SK-N-SH (cell line): Measurements from ENCODE around the gene AMN1. TPM values are rescaled to one million over a fixed set of nuclear protein-coding genes. Genes with fewer than 3 reads are reported as not detected.

Source experiments
- CTCF ChIA-PET: fragments of 300-600, 350-600 bp; formaldehyde crosslinking; extraction: SDS; loops from one replicate; lab custom pipeline; 2021; lab: Yijun Ruan, JAX
- POLR2A ChIA-PET: fragments of 350-600 bp; sonication (Branson Sonifier 250); formaldehyde crosslinking; extraction: SDS; loops from one replicate; lab custom pipeline; 2020; ENCODE audit warnings: antibody characterized with exemption, inconsistent platforms; lab: Yijun Ruan, JAX
- DNase-seq: peaks from one replicate; pipeline ENCODE4 v3.0.0; 2012
- H2AFZ ChIP-seq: fragments of 200-600 bp; sonication (generic); 2 replicates; pipeline ENCODE4 v1.8.1; 2016; ENCODE audit warnings: antibody characterized with exemption, mild to moderate bottlenecking, low read depth
- H3F3A ChIP-seq: fragments of 200-600 bp; sonication (generic); replicated peaks from 2 replicates; pipeline ENCODE3; 2016; ENCODE audit warnings: antibody characterized with exemption, mild to moderate bottlenecking; ENCODE audit not compliant: insufficient read depth
- H3K27ac ChIP-seq, 2 experiments: fragments of 200-500 bp in 1 of 2; fragments of 200-600 bp in 1 of 2; sonication (Bioruptor generic) in 1 of 2; sonication (generic), shearing (Covaris generic) in 1 of 2; 2 replicates each; pipeline versions ENCODE4 v1.5.1 to v1.6.1; 2014 to 2016; ENCODE audit warnings: low read depth in 2 of 2, inconsistent platforms in 1 of 2, low read length in 1 of 2, mild to moderate bottlenecking in 1 of 2, mixed read lengths in 1 of 2
- H3K27me3 ChIP-seq: fragments of 200-600 bp; sonication (generic), shearing (Covaris generic); 2 replicates; pipeline ENCODE4 v1.6.1; 2016; ENCODE audit warnings: mixed run types; ENCODE audit not compliant: insufficient read depth
- H3K36me3 ChIP-seq, 2 experiments: fragments of 200-500 bp in 1 of 2; fragments of 200-600 bp in 1 of 2; sonication (Bioruptor generic) in 1 of 2; sonication (generic) in 1 of 2; replicated peaks in 1 of 2; 2 replicates each; pipeline versions ENCODE3 to v1.5.1; 2014 to 2016; ENCODE audit warnings: low read length in 1 of 2, mild to moderate bottlenecking in 1 of 2; ENCODE audit not compliant: insufficient read depth in 2 of 2, control insufficient read depth in 1 of 2
- H3K4me1 ChIP-seq, 2 experiments: fragments of 200-500 bp in 1 of 2; fragments of 200-600 bp in 1 of 2; sonication (Bioruptor generic) in 1 of 2; sonication (generic), shearing (Covaris generic) in 1 of 2; 2 replicates each; pipeline versions ENCODE4 v1.5.1 to v1.6.1; 2014 to 2016; ENCODE audit warnings: low read depth in 1 of 2, low read length in 1 of 2, mixed run types in 1 of 2; ENCODE audit not compliant: insufficient read depth in 2 of 2, control insufficient read depth in 1 of 2
- H3K4me2 ChIP-seq: fragments of 200-600 bp; sonication (generic), shearing (Covaris generic); 2 replicates; pipeline ENCODE4 v1.6.1; 2017; ENCODE audit warnings: mixed run types
- H3K4me3 ChIP-seq, 2 experiments: fragments of 200-500 bp in 1 of 2; fragments of 200-600 bp in 1 of 2; sonication (Bioruptor generic) in 1 of 2; sonication (generic), shearing (Covaris generic) in 1 of 2; 2 replicates each; pipeline versions ENCODE4 v1.5.1 to v1.8.1; 2014 to 2016; ENCODE audit warnings: low read depth in 2 of 2, inconsistent platforms in 1 of 2, low read length in 1 of 2, mild to moderate bottlenecking in 1 of 2, mixed read lengths in 1 of 2, moderate library complexity in 1 of 2
- H3K79me2 ChIP-seq: fragments of 200-600 bp; sonication (generic); 2 replicates; pipeline ENCODE4 v1.8.1; 2017; ENCODE audit warnings: mild to moderate bottlenecking; ENCODE audit not compliant: insufficient read depth
- H3K9ac ChIP-seq: fragments of 200-600 bp; sonication (generic); 2 replicates; pipeline ENCODE4 v1.6.1; 2017; ENCODE audit warnings: mixed run types
- H3K9me2 ChIP-seq: fragments of 200-600 bp; sonication (generic); 2 replicates; pipeline ENCODE4 v1.6.1; 2017; ENCODE audit warnings: mixed run types
- H3K9me3 ChIP-seq: fragments of 200-600 bp; sonication (generic); 2 replicates; pipeline ENCODE4 v1.6.1; 2017; ENCODE audit warnings: mixed run types, mild to moderate bottlenecking, moderate library complexity
- H4K20me1 ChIP-seq: fragments of 200-600 bp; sonication (generic); 2 replicates; pipeline ENCODE4 v1.6.1; 2017; ENCODE audit warnings: mild to moderate bottlenecking, mixed run types; ENCODE audit not compliant: insufficient read depth
- CHD2 ChIP-seq: fragments of 150-350 bp; IDR thresholded peaks from 2 replicates; pipeline ENCODE4 v1.6.1; 2018; ENCODE audit warnings: low read length; ENCODE audit not compliant: partially characterized antibody
- EP300 ChIP-seq, 2 experiments: IDR thresholded peaks; 2 replicates each; pipeline versions ENCODE4 v1.4.0 to v1.6.1; 2012; ENCODE audit warnings: borderline replicate concordance in 1 of 2, low read depth in 1 of 2, low read length in 1 of 2
- FOSL2 ChIP-seq: IDR thresholded peaks from 2 replicates; pipeline ENCODE4 v1.4.0; 2012; ENCODE audit warnings: low read depth, mild to moderate bottlenecking, moderate library complexity, borderline replicate concordance
- FOXM1 ChIP-seq: IDR thresholded peaks from 2 replicates; pipeline ENCODE4 v1.4.0; 2012; ENCODE audit warnings: low read depth, mild to moderate bottlenecking
- GABPA ChIP-seq: IDR thresholded peaks from 2 replicates; pipeline ENCODE4 v1.4.0; 2012; ENCODE audit warnings: low read depth, mild to moderate bottlenecking
- GATA2 ChIP-seq: sonication (generic); formaldehyde crosslinking; IDR thresholded peaks from 2 replicates; pipeline ENCODE4 v1.5.0; 2020; ENCODE audit warnings: mild to moderate bottlenecking, missing genetic modification reagents
- JUND ChIP-seq: IDR thresholded peaks from 2 replicates; pipeline ENCODE4 v1.4.0; 2012
- MXI1 ChIP-seq: IDR thresholded peaks from 2 replicates; pipeline ENCODE4 v1.6.1; 2012; ENCODE audit warnings: mild to moderate bottlenecking, low read depth, low read length, improper control_type of control experiment
- NFIC ChIP-seq: IDR thresholded peaks from 2 replicates; pipeline ENCODE4 v1.4.0; 2012; ENCODE audit warnings: borderline replicate concordance
- NRF1 ChIP-seq: IDR thresholded peaks from 2 replicates; pipeline ENCODE4 v1.6.1; 2012; ENCODE audit warnings: low read depth, mild to moderate bottlenecking, low read length
- PBX3 ChIP-seq: IDR thresholded peaks from 2 replicates; pipeline ENCODE4; 2012
- POLR2AphosphoS5 ChIP-seq: IDR thresholded peaks from 2 replicates; pipeline ENCODE4 v1.6.1; 2012; ENCODE audit warnings: low read depth, low read length
- RAD21 ChIP-seq: IDR thresholded peaks from 2 replicates; pipeline ENCODE4 v1.6.1; 2012; ENCODE audit warnings: mild to moderate bottlenecking, low read length
- RCOR1 ChIP-seq: fragments of 150-350 bp; IDR thresholded peaks from 2 replicates; pipeline ENCODE4 v1.6.1; 2017; ENCODE audit warnings: antibody characterized with exemption, low read length
- RXRA ChIP-seq: IDR thresholded peaks from 2 replicates; pipeline ENCODE4 v1.4.0; 2012; ENCODE audit warnings: low read depth, mild to moderate bottlenecking, borderline replicate concordance
- SMC3 ChIP-seq: IDR thresholded peaks from 2 replicates; pipeline ENCODE4 v1.6.1; 2012; ENCODE audit warnings: low read depth, low read length, improper control_type of control experiment
- TEAD4 ChIP-seq: IDR thresholded peaks from 2 replicates; pipeline ENCODE4 v1.4.0; 2012; ENCODE audit warnings: mild to moderate bottlenecking, borderline replicate concordance; ENCODE audit not compliant: insufficient read depth
- YY1 ChIP-seq: IDR thresholded peaks from 2 replicates; pipeline ENCODE4 v1.4.0; 2012; ENCODE audit warnings: low read depth, mild to moderate bottlenecking
- WGBS: methylation state at CpG from one replicate; pipeline ENCODE4 v1.1.6; 2017; ENCODE audit warnings: low lambda C conversion rate; 5-methylcytosine and 5-hydroxymethylcytosine counted together
- polyA plus RNA-seq, 3 experiments: library from polyadenylated mRNA; depleted of rRNA; stranded (reverse); fragments of >200 nt; gene quantifications; 2 replicates each; pipeline ENCODE4 v1.2.3, GENCODE V29; 2012
- TF ChIP-seq, protein P1 (sequence below): IDR thresholded peaks from 2 replicates; pipeline ENCODE4 v1.4.0; 2012; ENCODE audit warnings: low read depth, borderline replicate concordance
- TF ChIP-seq, protein P2 (sequence below): IDR thresholded peaks from 2 replicates; pipeline ENCODE4 v1.4.0; 2012; ENCODE audit warnings: low read depth, borderline replicate concordance

The AMN1 gene
- polyA plus RNA-seq, 1 of the 3 experiments (the other 2 are of a cell fraction), result 8.6 TPM

DNA sequence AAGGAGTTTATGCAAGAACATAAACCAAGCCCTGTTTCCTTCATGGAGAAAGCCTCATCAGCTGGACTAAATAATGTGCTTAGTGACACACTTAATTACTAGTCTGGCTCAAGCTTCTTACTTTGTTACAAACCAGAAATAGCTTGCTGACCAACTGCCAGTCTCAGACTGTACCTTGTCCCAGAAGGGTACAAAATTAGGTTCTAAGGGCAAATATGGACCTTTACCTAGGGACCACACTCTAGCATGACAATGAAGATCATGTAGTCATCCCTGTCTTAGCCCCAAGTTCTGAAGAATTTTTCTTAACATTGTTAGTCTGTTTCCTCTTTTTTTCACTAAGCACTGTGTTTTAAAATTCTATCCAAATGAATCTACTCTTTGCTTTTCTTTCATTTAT lies 2.2 kb downstream of the AMN1 start:
- Histone ChIP-seq H3K4me3 (no peak overlapping the region), H3K27ac (no peak overlapping the region), H3K4me1 (peaks cover 0 to 16% of the 10 kb centered on the region in 2 experiments; a peak in 1 of 4 replicates), H4K20me1 (no peaks in the 10 kb centered on the region), H3K9me3 (no peaks in the 10 kb centered on the region), H3K9ac (no peak overlapping the region), H3K9me2 (no peaks in the 10 kb centered on the region), H3K27me3 (no peaks in the 10 kb centered on the region), H3K36me3 (no peaks in the 10 kb centered on the region), H3K4me2 (no peak overlapping the region), H3F3A (peaks cover 11% of the 10 kb centered on the region), H2AFZ (no peak overlapping the region), H3K79me2 (peaks cover 12% of the 10 kb centered on the region; the same call in 1 of the 2 replicates)
- ChIA-PET POLR2A (no interaction called here), CTCF (no interaction called here)
- TF ChIP-seq GABPA, result no peak
- TF ChIP-seq JUND, result no peak
- DNase-seq, result no peak

- no peaks in the 10 kb centered on the region for H3K27me3 ChIP-seq
- H3K27ac ChIP-seq, result no peak overlapping the region
- H3K79me2 ChIP-seq, result peaks cover 6% of the 10 kb centered on the region; the same call in 1 of the 2 replicates
- H4K20me1 ChIP-seq, result no peaks in the 10 kb centered on the region
- POLR2A ChIA-PET, result no interaction called here
- H3K36me3 ChIP-seq, result no peaks in the 10 kb centered on the region
- 91% methylated on average over 2 of the region's 2 CpGs for WGBS
- no peak overlapping the region for H3K4me2 ChIP-seq
- peaks cover 0 to 20% of the 10 kb centered on the region in 2 experiments; a peak in 1 of 4 replicates for H3K4me1 ChIP-seq
- no peaks in the 10 kb centered on the region for H3K9me2 ChIP-seq
- H3K9ac ChIP-seq, result no peak overlapping the region
- DNase-seq, result no peak
- H3K9me3 ChIP-seq, result no peaks in the 10 kb centered on the region
- no peak overlapping the region for H2AFZ ChIP-seq
- CTCF ChIA-PET, result no interaction called here
- H3K4me3 ChIP-seq, result no peak overlapping the region
- TF ChIP-seq, protein P1, sequence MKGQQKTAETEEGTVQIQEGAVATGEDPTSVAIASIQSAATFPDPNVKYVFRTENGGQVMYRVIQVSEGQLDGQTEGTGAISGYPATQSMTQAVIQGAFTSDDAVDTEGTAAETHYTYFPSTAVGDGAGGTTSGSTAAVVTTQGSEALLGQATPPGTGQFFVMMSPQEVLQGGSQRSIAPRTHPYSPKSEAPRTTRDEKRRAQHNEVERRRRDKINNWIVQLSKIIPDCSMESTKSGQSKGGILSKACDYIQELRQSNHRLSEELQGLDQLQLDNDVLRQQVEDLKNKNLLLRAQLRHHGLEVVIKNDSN, result no peak
- TF ChIP-seq POLR2AphosphoS5, result no peak
- TF ChIP-seq SMC3, result no peak
- no peak for TF ChIP-seq EP300 (IDR thresholded peaks at IDR 0.05; ENCODE audit: borderline replicate concordance in 1 of 2, low read depth in 1 of 2, low read length in 1 of 2)
- TF ChIP-seq NFIC, result no peak
- no peak for TF ChIP-seq RXRA
- no peaks in the 10 kb centered on the region for H3F3A ChIP-seq
Observed at GRCh38 chr12:31724557-31724956, 4.3 kb downstream of the AMN1 start.

GRCh38 chr12:31722580-31722979 lies 6.2 kb downstream of the AMN1 start:
- DNase-seq, result no peak
- H3K36me3 ChIP-seq, result no peaks in the 10 kb centered on the region
- H3K4me3 ChIP-seq, result no peak overlapping the region
- ChIA-PET CTCF (no interaction called here), POLR2A (no interaction called here)
- H4K20me1 ChIP-seq, result no peaks in the 10 kb centered on the region
- peaks cover 0 to 18% of the 10 kb centered on the region in 2 experiments; a peak in 1 of 4 replicates for H3K4me1 ChIP-seq
- H3K9me2 ChIP-seq, result no peaks in the 10 kb centered on the region
- no peaks in the 10 kb centered on the region for H3F3A ChIP-seq
- no peak overlapping the region for H3K9ac ChIP-seq
- no peaks in the 10 kb centered on the region for H3K79me2 ChIP-seq
- H3K27me3 ChIP-seq, result no peaks in the 10 kb centered on the region
- peak overlapping the region in 1 of 2 experiments; percentile 96; a peak in 2 of 4 replicates for H3K27ac ChIP-seq
- H2AFZ ChIP-seq, result no peak overlapping the region
- no peaks in the 10 kb centered on the region for H3K9me3 ChIP-seq
- WGBS, result 100% methylated on average over 2 of the region's 2 CpGs
- H3K4me2 ChIP-seq, result no peak overlapping the region
- no peak for TF ChIP-seq GATA2 (CRISPR knock-in tag)
- TF ChIP-seq EP300 (IDR thresholded peaks at IDR 0.05; ENCODE audit: borderline replicate concordance in 1 of 2, low read depth in 1 of 2, low read length in 1 of 2), result no peak
- TF ChIP-seq, protein P2, sequence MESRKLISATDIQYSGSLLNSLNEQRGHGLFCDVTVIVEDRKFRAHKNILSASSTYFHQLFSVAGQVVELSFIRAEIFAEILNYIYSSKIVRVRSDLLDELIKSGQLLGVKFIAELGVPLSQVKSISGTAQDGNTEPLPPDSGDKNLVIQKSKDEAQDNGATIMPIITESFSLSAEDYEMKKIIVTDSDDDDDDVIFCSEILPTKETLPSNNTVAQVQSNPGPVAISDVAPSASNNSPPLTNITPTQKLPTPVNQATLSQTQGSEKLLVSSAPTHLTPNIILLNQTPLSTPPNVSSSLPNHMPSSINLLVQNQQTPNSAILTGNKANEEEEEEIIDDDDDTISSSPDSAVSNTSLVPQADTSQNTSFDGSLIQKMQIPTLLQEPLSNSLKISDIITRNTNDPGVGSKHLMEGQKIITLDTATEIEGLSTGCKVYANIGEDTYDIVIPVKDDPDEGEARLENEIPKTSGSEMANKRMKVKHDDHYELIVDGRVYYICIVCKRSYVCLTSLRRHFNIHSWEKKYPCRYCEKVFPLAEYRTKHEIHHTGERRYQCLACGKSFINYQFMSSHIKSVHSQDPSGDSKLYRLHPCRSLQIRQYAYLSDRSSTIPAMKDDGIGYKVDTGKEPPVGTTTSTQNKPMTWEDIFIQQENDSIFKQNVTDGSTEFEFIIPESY, result no peak
- no peak for TF ChIP-seq TEAD4
- TF ChIP-seq RAD21, result no peak
- no peak for TF ChIP-seq PBX3
- TF ChIP-seq RCOR1, result no peak
- TF ChIP-seq, protein P1, result no peak
- no peak for TF ChIP-seq POLR2AphosphoS5
- TF ChIP-seq MXI1, result no peak
- no peak for TF ChIP-seq NRF1
- TF ChIP-seq FOXM1, result no peak
- TF ChIP-seq YY1, result no peak
- no peak for TF ChIP-seq FOSL2
- TF ChIP-seq CHD2, result no peak
